Fibroblast of pulmonary artery (primary cell): Measurements from ENCODE around the gene TRAPPC2.
A peak's percentile ranks its signal among the peaks of the same experiment; 100 is the strongest.

Source experiments
- DNase-seq: peaks from one replicate; pipeline ENCODE4 v3.0.0-alpha.2; 2010; ENCODE audit warnings: low read depth
- H3K4me3 ChIP-seq: replicated peaks from 2 replicates; pipeline ENCODE4 v1.5.1; 2011; ENCODE audit warnings: low read depth, mild to moderate bottlenecking, control low read depth, low read length, moderate library complexity
- CTCF ChIP-seq: IDR thresholded peaks from 2 replicates; pipeline ENCODE4 v1.5.1; 2011; ENCODE audit warnings: mild to moderate bottlenecking, control low read depth, low read length, inconsistent platforms; ENCODE audit errors: missing control alignments

TRAPPC2 gene

GRCh38 chrX:13693341-13693961, 41.0 kb downstream of the TRAPPC2 start:
- DNase-seq = no peak
- H3K4me3 ChIP-seq = no peak overlapping the region
- no peak for TF ChIP-seq CTCF

DNA sequence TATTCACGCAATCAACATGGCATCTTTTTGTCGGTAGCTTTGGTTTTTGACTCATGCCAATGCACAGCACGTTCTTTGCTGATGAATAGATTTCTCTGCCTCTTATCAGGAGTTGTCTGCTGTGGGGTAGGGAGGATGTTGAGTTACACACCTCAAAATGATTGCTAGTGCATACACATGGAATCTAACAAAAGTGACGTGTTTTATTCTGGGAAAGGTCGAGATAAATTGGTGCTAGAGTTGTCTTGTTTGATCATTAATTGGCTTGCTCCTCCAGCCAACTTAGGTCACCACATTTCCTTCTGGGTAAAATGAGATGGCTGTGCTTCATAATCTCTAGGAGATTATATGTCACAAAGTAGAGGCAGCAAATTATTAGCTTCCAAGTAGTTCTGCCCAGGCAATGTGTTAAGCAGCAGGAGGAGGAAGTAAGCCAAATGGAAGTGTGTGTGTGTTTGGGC, 41.6 kb downstream of the TRAPPC2 start:
- no peak overlapping the region for H3K4me3 ChIP-seq
- TF ChIP-seq CTCF = no peak
- DNase-seq = no peak

GRCh38 chrX:13691841-13692371, 42.5 kb downstream of the TRAPPC2 start:
- H3K4me3 ChIP-seq = no peak overlapping the region
- no peak for DNase-seq
- no peak for TF ChIP-seq CTCF

- H3K4me3 ChIP-seq = peak overlapping the region; percentile 71
- DNase-seq = no peak
- no peak for TF ChIP-seq CTCF
Measured at GRCh38 chrX:13690836-13691235, 43.6 kb downstream of the TRAPPC2 start.

DNA sequence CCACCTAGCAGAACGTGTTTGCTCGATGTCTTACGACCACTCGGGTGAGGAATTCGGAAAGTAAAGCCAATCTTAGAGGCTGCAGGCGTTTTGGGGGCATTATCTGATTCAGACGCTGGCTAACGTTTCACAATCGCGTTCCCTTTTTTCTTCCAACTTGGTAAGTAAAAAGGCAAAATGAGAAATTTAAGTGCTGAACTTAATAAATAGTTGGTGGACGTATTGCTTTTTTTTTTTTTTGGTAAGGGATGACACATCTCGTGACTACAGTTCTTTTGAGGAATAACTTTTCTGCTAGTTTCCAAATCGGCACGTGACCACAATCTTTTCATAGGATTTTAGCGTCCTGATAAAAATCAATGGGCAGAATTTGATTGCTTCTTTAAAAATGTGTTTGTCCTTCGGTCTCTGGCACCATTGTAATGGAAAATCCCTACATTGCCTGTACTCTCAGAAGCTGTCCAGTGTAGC, 44.6 kb downstream of the TRAPPC2 start:
- no peak for DNase-seq
- peak overlapping the region; percentile 71 for H3K4me3 ChIP-seq
- no peak for TF ChIP-seq CTCF

- peak; percentile 64 for DNase-seq
- H3K4me3 ChIP-seq = peak within 1 kb of the TSS; percentile 71
- TF ChIP-seq CTCF = no peak
Measured at GRCh38 chrX:13688958-13689740, 45.3 kb downstream of the TRAPPC2 start, which contains the start of gene RAB9A. TSS of gene RAB9A (plus strand) at chrX:13689128. CDS start at chrX:13708747, 19,619 bp downstream.
